Transverse colon (tissue), 4 donors: Measurements from ENCODE around the gene FKBP1A. TPM values are rescaled to one million over a fixed set of nuclear protein-coding genes. Genes with fewer than 3 reads are reported as not detected.
A peak's percentile ranks its signal among the peaks of the same experiment; 100 is the strongest.

ENCODE experiments used
- DNase-seq: peaks from one replicate; pipeline ENCODE4 v3.0.0-alpha.2; 2019
- H3K27ac ChIP-seq, 4 donors: fragments of 200-600 bp; sonication (generic); 2 replicates each; pipeline ENCODE4 v1.5.1; 2016 to 2018; ENCODE audit warnings: inconsistent platforms in 4 of 4
- H3K27me3 ChIP-seq: fragments of 200-600 bp; sonication (generic); 2 replicates; pipeline ENCODE4 v1.5.1; 2017; ENCODE audit warnings: inconsistent platforms
- H3K36me3 ChIP-seq, 4 donors: fragments of 200-600 bp; sonication (generic); 2 replicates each; pipeline ENCODE4 v1.5.1; 2017 to 2019; ENCODE audit warnings: inconsistent platforms in 4 of 4
- H3K4me1 ChIP-seq, 4 donors: fragments of 200-600 bp; sonication (generic); 2 replicates each; pipeline ENCODE4 v1.5.1; 2017 to 2020; ENCODE audit warnings: inconsistent platforms in 4 of 4
- H3K4me3 ChIP-seq, 4 donors: fragments of 200-600 bp; sonication (generic); 1 replicate in 1 of 4; 2 replicates in 3 of 4; pipeline versions ENCODE4 v1.5.1 to v1.6.1; 2017 to 2019; ENCODE audit warnings: inconsistent platforms in 4 of 4
- H3K9me3 ChIP-seq, 2 donors: fragments of 200-600 bp; sonication (generic); 2 replicates each; pipeline ENCODE4 v1.5.1; 2017 to 2019; ENCODE audit warnings: inconsistent platforms in 2 of 2
- CTCF ChIP-seq, 5 experiments: fragments of 200-600 bp in 3 of 5; fragments of 450-650 bp in 2 of 5; sonication (generic) in 3 of 5; IDR thresholded peaks; 1 replicate in 2 of 5; 2 replicates in 3 of 5; pipeline ENCODE4 v1.5.1; 2016 to 2017; ENCODE audit warnings: antibody characterized with exemption in 5 of 5, inconsistent platforms in 3 of 5, mild to moderate bottlenecking in 2 of 5, moderate library complexity in 1 of 5
- EP300 ChIP-seq: sonication (generic); formaldehyde crosslinking; IDR thresholded peaks from one replicate; pipeline ENCODE4 v1.6.1; 2017; ENCODE audit warnings: antibody characterized with exemption, low read depth
- POLR2A ChIP-seq: fragments of 450-650 bp; IDR thresholded peaks from one replicate; pipeline ENCODE4 v1.6.1; 2016; ENCODE audit warnings: antibody characterized with exemption, mild to moderate bottlenecking, moderate library complexity
- POLR2AphosphoS5 ChIP-seq, 3 donors: sonication (generic); formaldehyde crosslinking; IDR thresholded peaks; one replicate each; pipeline ENCODE4 v1.6.1; 2016; ENCODE audit warnings: antibody characterized with exemption in 3 of 3
- WGBS, 2 donors: methylation state at CpG; one replicate each; pipeline ENCODE4 v1.1.5; 2018; ENCODE audit warnings: low coverage in 1 of 2; 5-methylcytosine and 5-hydroxymethylcytosine counted together
- in situ Hi-C, 4 donors: fragments of 200-750 bp; cut with MboI; loops; one replicate each; pipeline versions ENCODE4 v1.15.0 to v1.15.1; 2017; ENCODE audit warnings: low sequenced_read_pairs in 3 of 4, low pct_ligation_motif_present in 1 of 4, low pct_unique_long_range_greater_than_20kb in 1 of 4
- intact Hi-C: fragments of 100-400 bp; cut with DNase I; formaldehyde crosslinking; loops from one replicate; pipeline ENCODE4 v1.15.1; 2023; ENCODE audit warnings: low total_unique reads
- total RNA-seq, 4 donors: library from RNA; depleted of rRNA; stranded (reverse); fragments of >200 nt; gene quantifications; one replicate each; pipeline ENCODE4 v1.1.0, GENCODE V29; 2016

FKBP1A gene
- total RNA-seq, 4 donors from 2014 or later, result 120 to 202 (median 144) TPM

- no peaks in the 10 kb centered on the region for H3K36me3 ChIP-seq
- peaks cover 0 to 9% (median 3%) of the 10 kb centered on the region in 4 donors for H3K4me1 ChIP-seq
- H3K4me3 ChIP-seq, result no peak overlapping the region
- intact Hi-C loops, result no loop called here
- in situ Hi-C loops, result no loop called here
- WGBS, 2 donors, result 36 to 58% methylated on average over 2 to 3 of the region's 3 CpGs
- TF ChIP-seq CTCF (IDR thresholded peaks at IDR 0.05) (no peak), POLR2A (no peak), EP300 (no peak), POLR2AphosphoS5 (IDR thresholded peaks at IDR 0.05) (no peak)
- peak overlapping the region in 2 of 4 donors; percentile 17 to 23 for H3K27ac ChIP-seq
- no peaks in the 10 kb centered on the region for H3K27me3 ChIP-seq
- no peak for DNase-seq
- no peaks in the 10 kb centered on the region for H3K9me3 ChIP-seq
Measured at GRCh38 chr20:1427457-1428054, 34.7 kb upstream of the FKBP1A start.

- no peak for TF ChIP-seq EP300
- no peak for TF ChIP-seq POLR2A
- no peak for TF ChIP-seq POLR2AphosphoS5 (IDR thresholded peaks at IDR 0.05)
- no peak for TF ChIP-seq CTCF (IDR thresholded peaks at IDR 0.05)
- no peak overlapping the region for H3K27ac ChIP-seq
- in situ Hi-C loops (no loop called here), intact Hi-C loops (no loop called here)
- H3K4me3 ChIP-seq, result no peak overlapping the region
- H3K9me3 ChIP-seq, result no peaks in the 10 kb centered on the region
- H3K27me3 ChIP-seq, result no peaks in the 10 kb centered on the region
- H3K4me1 ChIP-seq, result peaks cover 0 to 9% (median 3%) of the 10 kb centered on the region in 4 donors
- WGBS, 2 donors, result 64% methylated on average over 4 of the region's 4 CpGs; no CpG with 5 or more reads in 1 of the 2 donors
- H3K36me3 ChIP-seq, result no peaks in the 10 kb centered on the region
- DNase-seq, result no peak
Measured at GRCh38 chr20:1426231-1426849, 33.5 kb upstream of the FKBP1A start.

GRCh38 chr20:1424336-1424735 is 31.5 kb upstream of the FKBP1A start:
- Histone ChIP-seq H3K27me3 (no peaks in the 10 kb centered on the region), H3K36me3 (no peaks in the 10 kb centered on the region), H3K9me3 (peaks cover 0 to 4% of the 10 kb centered on the region in 2 donors), H3K27ac (no peak overlapping the region), H3K4me3 (no peak overlapping the region), H3K4me1 (peaks cover 0 to 9% (median 3%) of the 10 kb centered on the region in 4 donors)
- TF ChIP-seq POLR2A (no peak), EP300 (no peak), POLR2AphosphoS5 (IDR thresholded peaks at IDR 0.05) (no peak), CTCF (IDR thresholded peaks at IDR 0.05) (no peak)
- no peak for DNase-seq
- in situ Hi-C loops, result no loop called here
- intact Hi-C loops, result no loop called here
- 67 to 73% methylated on average over 1 of the region's 1 CpG for WGBS, 2 donors

DNA sequence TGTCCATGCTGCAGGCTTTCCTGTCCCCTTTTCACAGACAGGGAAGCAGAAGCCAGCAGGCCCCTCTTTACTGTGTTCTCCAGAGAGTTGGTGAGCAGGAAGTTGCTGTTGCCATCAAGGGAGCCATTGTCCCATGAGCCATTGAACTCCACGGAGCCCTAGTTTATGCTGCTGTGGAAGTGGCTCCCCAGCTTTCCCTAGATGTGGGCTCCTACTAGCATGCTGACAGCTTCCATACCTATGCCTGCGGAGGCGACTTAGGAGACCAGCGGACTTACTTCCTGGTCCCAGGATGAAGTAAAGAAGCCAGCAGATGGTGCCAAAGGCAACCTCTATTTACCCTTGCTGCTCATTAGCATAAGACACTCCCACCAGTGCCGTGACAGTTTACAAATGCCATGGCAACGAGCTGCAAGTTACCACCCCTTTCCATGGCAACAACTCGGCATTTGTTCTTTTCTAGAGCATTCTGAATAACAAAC is 30.8 kb upstream of the FKBP1A start:
- TF ChIP-seq CTCF (IDR thresholded peaks at IDR 0.05) (peak in 1 of 5 experiments; percentile 9), POLR2AphosphoS5 (IDR thresholded peaks at IDR 0.05) (no peak), POLR2A (peak; percentile 16), EP300 (no peak)
- H3K9me3 ChIP-seq, result peaks cover 0 to 4% of the 10 kb centered on the region in 2 donors
- intact Hi-C loops, result no loop called here
- H3K27me3 ChIP-seq, result no peaks in the 10 kb centered on the region
- peaks cover 0 to 9% (median 3%) of the 10 kb centered on the region in 4 donors for H3K4me1 ChIP-seq
- H3K4me3 ChIP-seq, result no peak overlapping the region
- no peaks in the 10 kb centered on the region for H3K36me3 ChIP-seq
- in situ Hi-C loops, result no loop called here
- WGBS, 2 donors, result 44% methylated on average over 7 of the region's 7 CpGs; no CpG with 5 or more reads in 1 of the 2 donors
- H3K27ac ChIP-seq, result peak overlapping the region in 2 of 4 donors; percentile 25 to 49
- peak; percentile 65 for DNase-seq
